ENCODE data around the gene P2RY6.
A peak's percentile ranks its signal among the peaks of the same experiment; 100 is the strongest.

P2RY6 gene

GRCh38 chr11:73322382-73323306 lies 50.5 kb downstream of the P2RY6 start:
- Histone ChIP-seq H3K36me3 (ENCODE audit: control insufficient read depth in 5 of 5, insufficient read depth in 5 of 5, low read length in 5 of 5) (peaks cover 0 to 6% (median 0%) of the 10 kb centered on the region in 5 donors), H3K9me3 (ENCODE audit: control insufficient read depth in 5 of 5, low read length in 5 of 5) (no peaks in the 10 kb centered on the region), H3K4me1 (ENCODE audit: control insufficient read depth in 5 of 5, insufficient read depth in 5 of 5, low read length in 5 of 5) (peaks cover 17 to 81% (median 76%) of the 10 kb centered on the region in 5 donors), H3K4me3 (ENCODE audit: low read depth in 1 of 5, low read length in 5 of 5) (peak overlapping the region in 1 of 5 donors; percentile 26), H3K9ac (ENCODE audit: low read length in 5 of 5) (peak overlapping the region in 2 of 5 donors; percentile 4 to 33), H3K27me3 (ENCODE audit: control insufficient read depth in 5 of 5, insufficient read depth in 4 of 5, low read length in 5 of 5) (no peaks in the 10 kb centered on the region), H3K27ac (ENCODE audit: low read depth, low read length) (peak overlapping the region; percentile 52)

- peak overlapping the region; percentile 56 for H3K27ac ChIP-seq (ENCODE audit: low read depth, low read length)
- peak overlapping the region in 1 of 5 donors; percentile 26 for H3K4me3 ChIP-seq (ENCODE audit: low read depth in 1 of 5, low read length in 5 of 5)
- H3K9me3 ChIP-seq (ENCODE audit: control insufficient read depth in 5 of 5, low read length in 5 of 5) = no peaks in the 10 kb centered on the region
- peaks cover 16 to 78% (median 71%) of the 10 kb centered on the region in 5 donors for H3K4me1 ChIP-seq (ENCODE audit: control insufficient read depth in 5 of 5, insufficient read depth in 5 of 5, low read length in 5 of 5)
- H3K27me3 ChIP-seq (ENCODE audit: control insufficient read depth in 5 of 5, insufficient read depth in 4 of 5, low read length in 5 of 5) = no peaks in the 10 kb centered on the region
- H3K9ac ChIP-seq (ENCODE audit: low read length in 5 of 5) = peak overlapping the region in 3 of 5 donors; percentile 45 to 75 (median 58)
- H3K36me3 ChIP-seq (ENCODE audit: control insufficient read depth in 5 of 5, insufficient read depth in 5 of 5, low read length in 5 of 5) = peaks cover 0 to 6% (median 0%) of the 10 kb centered on the region in 5 donors
Measured at GRCh38 chr11:73323464-73323863, 51.3 kb downstream of the P2RY6 start.

DNA sequence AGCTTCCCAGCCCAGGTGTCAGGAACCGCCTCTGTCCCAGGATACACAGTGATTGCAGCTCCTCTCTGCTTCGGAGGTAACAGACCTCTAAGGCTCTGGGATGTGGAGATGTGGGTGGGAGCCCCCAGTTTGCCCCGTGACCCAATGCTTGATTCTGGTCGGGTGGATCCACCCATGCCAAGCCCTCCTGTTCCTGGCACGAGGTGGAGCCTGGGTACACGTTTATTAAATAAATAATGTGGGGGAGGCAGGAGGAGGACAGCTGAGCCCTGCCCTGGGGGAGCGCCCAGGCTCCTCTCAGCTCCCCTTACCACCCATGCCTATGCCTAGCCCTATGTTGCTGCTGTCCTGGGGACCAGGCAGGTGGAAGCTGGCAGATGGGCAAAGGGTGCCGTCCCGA lies 52.0 kb downstream of the P2RY6 start:
- H3K4me3 ChIP-seq (ENCODE audit: low read depth in 1 of 5, low read length in 5 of 5) = peak overlapping the region in 1 of 5 donors; percentile 2
- H3K27me3 ChIP-seq (ENCODE audit: control insufficient read depth in 5 of 5, insufficient read depth in 4 of 5, low read length in 5 of 5) = no peaks in the 10 kb centered on the region
- peaks cover 16 to 79% (median 68%) of the 10 kb centered on the region in 5 donors for H3K4me1 ChIP-seq (ENCODE audit: control insufficient read depth in 5 of 5, insufficient read depth in 5 of 5, low read length in 5 of 5)
- H3K27ac ChIP-seq (ENCODE audit: low read depth, low read length) = peak overlapping the region; percentile 56
- H3K36me3 ChIP-seq (ENCODE audit: control insufficient read depth in 5 of 5, insufficient read depth in 5 of 5, low read length in 5 of 5) = peaks cover 0 to 6% (median 0%) of the 10 kb centered on the region in 5 donors
- H3K9ac ChIP-seq (ENCODE audit: low read length in 5 of 5) = peak overlapping the region; percentile 10 to 75 (median 45)
- H3K9me3 ChIP-seq (ENCODE audit: control insufficient read depth in 5 of 5, low read length in 5 of 5) = no peaks in the 10 kb centered on the region

GRCh38 chr11:73324665-73325035 lies 52.5 kb downstream of the P2RY6 start:
- Histone ChIP-seq H3K9ac (ENCODE audit: low read length in 5 of 5) (peak overlapping the region in 3 of 5 donors; percentile 16 to 75 (median 58)), H3K27me3 (ENCODE audit: control insufficient read depth in 5 of 5, insufficient read depth in 4 of 5, low read length in 5 of 5) (no peaks in the 10 kb centered on the region), H3K36me3 (ENCODE audit: control insufficient read depth in 5 of 5, insufficient read depth in 5 of 5, low read length in 5 of 5) (peaks cover 0 to 6% (median 0%) of the 10 kb centered on the region in 5 donors), H3K4me1 (ENCODE audit: control insufficient read depth in 5 of 5, insufficient read depth in 5 of 5, low read length in 5 of 5) (peaks cover 16 to 77% (median 69%) of the 10 kb centered on the region in 5 donors), H3K27ac (ENCODE audit: low read depth, low read length) (peak overlapping the region; percentile 56), H3K4me3 (ENCODE audit: low read depth in 1 of 5, low read length in 5 of 5) (no peak overlapping the region), H3K9me3 (ENCODE audit: control insufficient read depth in 5 of 5, low read length in 5 of 5) (no peaks in the 10 kb centered on the region)

GRCh38 chr11:73325036-73325981 lies 53.2 kb downstream of the P2RY6 start:
- Histone ChIP-seq H3K4me1 (ENCODE audit: control insufficient read depth in 5 of 5, insufficient read depth in 5 of 5, low read length in 5 of 5) (peaks cover 16 to 77% (median 70%) of the 10 kb centered on the region in 5 donors), H3K36me3 (ENCODE audit: control insufficient read depth in 5 of 5, insufficient read depth in 5 of 5, low read length in 5 of 5) (peaks cover 0 to 6% (median 0%) of the 10 kb centered on the region in 5 donors), H3K9ac (ENCODE audit: low read length in 5 of 5) (peak overlapping the region in 1 of 5 donors; percentile 6), H3K9me3 (ENCODE audit: control insufficient read depth in 5 of 5, low read length in 5 of 5) (no peaks in the 10 kb centered on the region), H3K4me3 (ENCODE audit: low read depth in 1 of 5, low read length in 5 of 5) (no peak overlapping the region), H3K27me3 (ENCODE audit: control insufficient read depth in 5 of 5, insufficient read depth in 4 of 5, low read length in 5 of 5) (no peaks in the 10 kb centered on the region), H3K27ac (ENCODE audit: low read depth, low read length) (peak overlapping the region; percentile 56)

DNA sequence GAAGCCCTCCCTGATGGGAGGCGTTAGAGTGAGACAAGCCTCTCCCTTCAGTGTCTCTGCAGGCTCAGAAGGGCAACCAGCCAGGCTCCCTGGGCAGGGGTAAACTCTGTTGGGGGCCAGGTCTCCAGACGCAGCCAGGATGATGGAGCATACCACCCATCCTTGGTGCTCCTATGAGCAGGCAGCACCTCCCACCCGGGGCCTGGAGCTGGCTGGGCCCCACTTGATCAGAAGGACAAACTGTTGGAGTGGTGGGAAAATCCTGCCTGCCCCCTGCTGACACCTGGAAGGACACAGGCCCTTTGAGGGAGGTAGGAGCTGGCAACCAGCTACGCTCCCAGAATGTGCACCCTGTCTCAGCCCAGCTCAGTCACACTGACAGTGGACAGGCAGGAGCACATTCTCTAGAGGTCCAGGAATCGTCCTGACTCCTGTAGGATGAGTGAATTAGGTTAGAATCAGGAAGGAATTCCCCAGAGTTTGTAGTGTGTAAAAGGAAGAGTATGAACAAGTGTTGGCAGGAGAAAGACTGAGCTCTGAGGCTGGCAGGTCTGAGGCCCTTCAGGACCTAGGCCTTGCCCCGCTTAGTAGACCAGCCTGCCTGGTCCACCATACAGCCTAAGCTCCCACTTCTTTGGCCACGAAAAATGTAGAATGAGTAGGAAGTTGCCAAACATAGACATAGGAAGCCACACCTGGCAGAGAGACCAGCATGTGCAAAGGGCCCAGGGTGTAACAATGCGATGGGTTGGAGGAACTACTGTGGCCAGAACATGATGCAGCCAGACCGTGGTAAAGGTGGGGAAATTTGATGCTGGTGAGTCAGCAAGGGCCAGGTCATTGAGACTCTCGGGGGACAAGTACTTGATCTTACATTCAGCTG lies 55.0 kb downstream of the P2RY6 start:
- Histone ChIP-seq H3K9ac (ENCODE audit: low read length in 5 of 5) (peak overlapping the region in 1 of 5 donors; percentile 19), H3K4me1 (ENCODE audit: control insufficient read depth in 5 of 5, insufficient read depth in 5 of 5, low read length in 5 of 5) (peaks cover 11 to 77% (median 70%) of the 10 kb centered on the region in 5 donors), H3K27ac (ENCODE audit: low read depth, low read length) (no peak overlapping the region), H3K27me3 (ENCODE audit: control insufficient read depth in 5 of 5, insufficient read depth in 4 of 5, low read length in 5 of 5) (no peaks in the 10 kb centered on the region), H3K4me3 (ENCODE audit: low read depth in 1 of 5, low read length in 5 of 5) (no peak overlapping the region), H3K36me3 (ENCODE audit: control insufficient read depth in 5 of 5, insufficient read depth in 5 of 5, low read length in 5 of 5) (peaks cover 0 to 6% (median 0%) of the 10 kb centered on the region in 5 donors), H3K9me3 (ENCODE audit: control insufficient read depth in 5 of 5, low read length in 5 of 5) (no peaks in the 10 kb centered on the region)

DNA sequence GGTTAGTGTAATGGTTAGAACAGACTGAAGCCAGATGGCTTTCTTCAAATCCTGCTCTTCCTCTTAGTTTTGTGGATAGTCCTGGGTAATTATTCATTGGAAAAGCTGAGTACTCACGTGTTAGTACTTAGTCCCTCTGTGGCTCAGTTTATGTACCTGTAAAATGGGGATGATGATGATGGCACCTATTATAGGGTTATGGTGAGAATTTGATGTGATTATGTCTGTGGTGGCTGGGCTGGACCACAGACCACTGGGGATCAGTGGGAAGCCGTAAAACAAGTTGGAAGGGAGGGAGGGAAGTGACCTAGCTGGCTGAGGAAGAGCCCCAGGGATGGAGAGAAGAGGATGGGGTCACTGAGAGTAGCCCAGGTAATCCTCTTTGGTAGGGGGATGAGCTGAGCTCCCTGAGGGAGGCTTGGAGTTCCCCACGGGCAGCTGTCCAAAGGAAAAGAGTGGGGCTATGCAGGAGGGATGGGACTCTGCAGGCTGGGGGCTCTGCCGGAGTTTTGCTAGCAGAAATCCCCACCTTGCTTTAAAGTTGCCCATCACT lies 55.8 kb downstream of the P2RY6 start:
- H3K4me1 ChIP-seq (ENCODE audit: control insufficient read depth in 5 of 5, insufficient read depth in 5 of 5, low read length in 5 of 5) = peaks cover 10 to 77% (median 70%) of the 10 kb centered on the region in 5 donors

DNA sequence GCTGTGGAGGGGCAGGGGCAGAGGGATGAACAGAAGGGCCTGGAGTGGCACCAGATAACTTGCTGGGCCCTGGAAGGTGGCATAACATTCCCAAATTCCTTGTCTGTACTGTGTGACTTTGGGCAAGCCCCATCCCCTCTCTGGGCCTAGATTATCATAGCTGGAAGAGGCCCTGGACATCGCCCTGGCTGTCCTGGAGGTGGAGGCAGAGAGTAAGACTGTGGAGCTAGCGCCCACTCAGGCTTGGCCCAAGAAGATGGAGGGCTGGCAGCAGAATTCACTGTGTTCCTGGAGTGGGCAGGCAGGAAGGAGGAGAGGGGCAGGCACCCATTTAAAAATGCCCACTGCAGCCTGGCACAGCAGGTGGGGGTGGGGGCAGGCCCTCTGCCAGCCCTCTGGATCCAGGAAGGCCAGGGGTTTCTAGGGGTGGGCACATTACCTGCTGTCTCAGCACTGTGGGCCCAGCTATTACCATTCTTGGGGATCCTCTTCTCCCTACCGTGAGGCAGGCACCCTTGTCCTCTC lies 58.5 kb downstream of the P2RY6 start:
- H3K4me1 ChIP-seq (ENCODE audit: control insufficient read depth in 5 of 5, insufficient read depth in 5 of 5, low read length in 5 of 5) = peaks cover 14 to 75% (median 68%) of the 10 kb centered on the region in 5 donors
- peak overlapping the region in 2 of 5 donors; percentile 13 to 33 for H3K9ac ChIP-seq (ENCODE audit: low read length in 5 of 5)
- H3K4me3 ChIP-seq (ENCODE audit: low read depth in 1 of 5, low read length in 5 of 5) = no peak overlapping the region
- no peak overlapping the region for H3K27ac ChIP-seq (ENCODE audit: low read depth, low read length)
- peaks cover 0 to 4% (median 0%) of the 10 kb centered on the region in 5 donors for H3K27me3 ChIP-seq (ENCODE audit: control insufficient read depth in 5 of 5, insufficient read depth in 4 of 5, low read length in 5 of 5)
- H3K36me3 ChIP-seq (ENCODE audit: control insufficient read depth in 5 of 5, insufficient read depth in 5 of 5, low read length in 5 of 5) = peaks cover 0 to 2% (median 0%) of the 10 kb centered on the region in 5 donors
- H3K9me3 ChIP-seq (ENCODE audit: control insufficient read depth in 5 of 5, low read length in 5 of 5) = no peaks in the 10 kb centered on the region

More for the DNA sequence above, 55.8 kb downstream of the P2RY6 start:
- Histone ChIP-seq H3K27ac (ENCODE audit: low read depth, low read length) (no peak overlapping the region), H3K36me3 (ENCODE audit: control insufficient read depth in 5 of 5, insufficient read depth in 5 of 5, low read length in 5 of 5) (peaks cover 0 to 6% (median 0%) of the 10 kb centered on the region in 5 donors), H3K27me3 (ENCODE audit: control insufficient read depth in 5 of 5, insufficient read depth in 4 of 5, low read length in 5 of 5) (no peaks in the 10 kb centered on the region), H3K4me3 (ENCODE audit: low read depth in 1 of 5, low read length in 5 of 5) (no peak overlapping the region), H3K9me3 (ENCODE audit: control insufficient read depth in 5 of 5, low read length in 5 of 5) (no peaks in the 10 kb centered on the region), H3K9ac (ENCODE audit: low read length in 5 of 5) (no peak overlapping the region)
